GM19035 (cell line): ENCODE data around the gene NPAS3.

Source experiments
- ATAC-seq: cut with Tn5 transposase; IDR thresholded peaks from one replicate; pipeline ENCODE4 v1.9.1; 2021; ENCODE audit not compliant: unreplicated experiment

The NPAS3 gene

DNA sequence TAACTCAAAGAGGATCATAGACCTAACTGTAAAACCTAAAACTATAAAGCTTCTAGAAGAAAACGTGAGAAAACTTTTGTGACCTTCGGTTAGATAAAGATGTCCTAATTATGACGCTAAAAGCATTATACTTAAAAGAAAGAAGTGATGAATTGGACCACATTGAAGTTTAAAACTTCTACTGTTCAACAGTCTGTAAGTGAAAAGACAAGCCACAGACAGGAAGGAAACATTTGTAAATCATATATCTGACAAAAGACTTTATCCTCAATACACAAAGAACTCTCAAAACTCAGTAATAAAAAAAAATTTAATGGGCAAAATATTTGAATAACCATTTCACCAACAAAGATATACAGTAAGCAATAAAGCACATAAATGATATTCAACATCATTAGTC lies 667.9 kb downstream of the NPAS3 start:
- ATAC-seq = no peak

DNA sequence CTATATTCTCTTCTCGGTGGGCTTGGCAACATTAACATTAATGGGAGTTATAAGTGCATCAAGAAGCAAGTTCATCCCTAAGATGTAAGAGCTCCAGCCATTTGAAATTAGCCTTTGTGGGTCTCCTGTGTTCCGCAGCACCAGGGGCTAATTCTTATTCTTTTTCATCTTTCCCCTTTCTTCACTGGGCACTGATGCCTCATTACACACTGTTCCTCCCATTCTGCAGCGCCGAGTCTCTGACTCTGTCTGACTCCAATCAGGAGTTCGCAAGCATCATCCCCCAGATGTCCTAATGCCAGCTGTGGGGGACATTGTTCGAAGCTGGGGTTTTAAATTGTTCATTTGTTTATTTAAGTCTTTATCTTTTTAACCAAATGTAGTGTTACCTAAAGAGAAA lies 670.9 kb downstream of the NPAS3 start:
- no peak for ATAC-seq

DNA sequence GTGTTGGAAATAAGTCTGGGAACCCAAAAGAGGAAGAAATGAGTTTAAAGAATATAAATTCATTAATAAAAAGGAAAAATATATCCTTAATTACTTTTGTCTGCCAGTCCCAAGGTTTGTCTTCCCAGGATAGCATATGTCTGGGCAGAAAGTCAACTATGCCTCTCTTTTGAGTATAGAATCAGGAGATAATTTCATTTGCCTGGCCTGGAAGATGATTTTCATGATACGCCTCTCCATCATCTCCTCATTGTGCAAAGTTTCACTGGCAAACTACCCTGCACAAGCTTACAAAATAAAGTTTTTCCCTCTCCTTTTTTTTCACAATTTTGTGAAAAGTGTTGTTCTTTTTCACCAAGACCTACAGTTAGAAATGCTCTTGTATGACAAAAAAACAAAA lies 671.4 kb downstream of the NPAS3 start:
- no peak for ATAC-seq

DNA sequence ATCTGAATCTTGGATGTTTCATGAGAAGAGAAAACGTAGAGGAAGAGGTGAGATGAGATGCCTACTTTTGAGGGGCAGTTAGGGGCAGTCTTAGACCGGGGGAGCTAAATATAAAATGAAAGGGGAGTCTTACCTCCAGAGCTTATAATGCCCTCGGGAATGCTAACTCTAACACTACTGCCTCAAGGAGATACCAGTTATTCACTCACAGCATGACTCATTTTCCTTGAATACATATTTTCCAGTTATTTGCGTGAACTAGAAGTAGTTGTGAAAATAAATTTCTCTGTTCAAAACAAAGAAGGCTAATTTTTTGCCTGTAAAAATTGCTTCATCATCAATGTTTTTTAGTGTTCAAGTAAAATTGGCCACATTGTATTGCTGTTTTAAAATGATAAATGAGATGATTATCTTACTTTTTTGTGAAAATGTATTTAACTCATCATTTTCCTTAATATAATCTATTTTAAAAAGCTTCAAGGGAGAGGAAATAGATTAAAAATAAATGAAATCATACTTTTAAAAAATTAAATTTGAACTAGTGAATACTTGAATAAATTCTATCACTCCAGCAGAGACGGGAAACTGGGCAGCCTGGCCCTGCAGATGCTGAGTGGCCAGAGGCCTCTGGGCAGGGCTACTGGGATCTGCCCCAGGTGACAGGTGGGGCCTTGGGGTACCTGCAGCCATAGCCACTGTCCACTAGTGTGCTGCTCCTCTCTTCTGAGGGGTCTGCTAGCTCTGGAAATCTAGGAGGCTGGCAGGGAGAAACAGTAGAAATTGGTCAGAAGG lies 672.9 kb downstream of the NPAS3 start:
- no peak for ATAC-seq

DNA sequence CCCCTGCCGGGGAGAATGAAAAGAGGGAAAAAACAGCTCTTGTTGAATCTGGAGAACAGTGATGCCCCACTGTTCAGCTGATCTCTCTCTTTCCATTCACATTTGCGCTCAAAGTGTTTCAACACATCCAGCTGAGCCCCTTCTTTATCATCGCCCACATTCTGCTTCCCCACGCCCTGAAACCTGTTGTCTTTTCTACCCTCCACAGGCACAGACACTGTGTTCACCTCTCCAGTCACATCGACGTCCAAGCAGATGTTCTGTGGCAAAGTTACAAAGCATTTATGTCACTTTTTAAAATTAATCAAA lies 673.5 kb downstream of the NPAS3 start:
- ATAC-seq = no peak

DNA sequence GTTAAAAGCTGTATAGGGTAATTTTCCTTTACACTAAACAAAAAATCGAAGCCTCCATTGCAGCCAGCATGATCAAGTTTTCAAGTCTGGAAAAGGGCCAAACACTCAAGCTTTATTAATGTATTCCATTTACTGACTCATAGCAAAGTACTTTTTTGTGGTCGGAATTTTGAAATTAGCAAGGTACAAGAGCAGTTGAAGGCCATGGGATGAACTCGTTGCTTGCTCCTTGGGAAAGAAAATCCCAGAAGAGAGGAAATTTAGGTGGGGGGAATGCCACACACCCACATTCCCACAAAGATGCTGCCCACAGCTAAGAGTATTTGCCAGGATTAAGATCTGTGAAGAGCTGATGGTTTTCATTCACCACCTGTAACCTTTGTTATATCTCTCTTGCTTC lies 678.5 kb downstream of the NPAS3 start:
- ATAC-seq = no peak

DNA sequence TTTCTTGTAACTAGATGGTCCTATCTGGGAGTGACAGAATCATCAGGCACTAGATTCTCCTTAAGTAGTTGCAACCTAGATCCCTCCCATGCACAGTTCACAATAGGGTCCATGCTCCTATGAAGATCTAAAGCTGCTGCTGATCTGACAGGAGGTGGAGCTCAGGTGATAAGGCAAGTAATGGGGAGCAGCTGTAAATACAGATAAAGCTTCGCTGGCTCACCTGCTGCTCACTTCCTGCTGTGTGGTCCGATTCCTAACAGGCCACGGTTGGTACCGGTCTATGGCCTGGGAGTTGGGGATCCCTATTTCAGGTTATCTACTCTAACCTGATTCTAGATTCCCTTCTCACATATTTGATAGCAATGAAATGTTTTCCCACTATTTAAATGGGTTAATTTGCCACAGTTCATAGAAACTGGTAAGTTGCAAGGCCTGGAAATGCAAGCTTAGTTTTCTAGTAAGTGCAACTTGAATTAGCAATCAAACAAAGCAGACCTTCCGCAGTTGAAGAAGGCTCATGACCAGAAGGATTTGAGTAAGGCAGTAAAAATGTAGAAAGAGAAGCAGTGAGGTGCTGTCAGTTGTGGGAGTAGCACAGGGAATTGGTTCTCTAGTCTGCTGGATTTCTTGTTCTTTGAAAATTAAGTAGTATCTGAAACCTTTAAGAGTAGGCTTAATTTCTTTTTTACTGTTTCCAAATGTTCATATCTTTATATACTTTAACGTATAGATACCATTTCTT lies 679.9 kb downstream of the NPAS3 start:
- ATAC-seq = no peak

DNA sequence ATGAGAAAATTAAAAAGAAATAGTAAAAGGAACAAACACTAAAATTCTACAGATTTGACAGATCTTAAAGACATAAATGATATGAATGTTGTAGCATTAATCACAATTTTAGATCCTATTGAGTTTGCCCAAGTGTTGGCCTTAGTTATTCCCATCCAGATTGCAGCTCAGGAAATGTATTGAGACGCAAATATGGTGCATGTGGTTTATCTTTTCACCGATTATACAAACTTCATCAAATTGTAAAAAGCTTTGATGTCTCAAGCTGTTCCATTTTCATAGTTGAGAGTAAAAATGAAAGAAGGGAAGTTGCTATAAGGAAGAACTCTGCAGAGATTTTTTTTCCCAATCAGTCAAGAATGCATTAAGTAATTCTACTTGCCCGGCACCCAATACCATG lies 683.8 kb downstream of the NPAS3 start:
- ATAC-seq = no peak

DNA sequence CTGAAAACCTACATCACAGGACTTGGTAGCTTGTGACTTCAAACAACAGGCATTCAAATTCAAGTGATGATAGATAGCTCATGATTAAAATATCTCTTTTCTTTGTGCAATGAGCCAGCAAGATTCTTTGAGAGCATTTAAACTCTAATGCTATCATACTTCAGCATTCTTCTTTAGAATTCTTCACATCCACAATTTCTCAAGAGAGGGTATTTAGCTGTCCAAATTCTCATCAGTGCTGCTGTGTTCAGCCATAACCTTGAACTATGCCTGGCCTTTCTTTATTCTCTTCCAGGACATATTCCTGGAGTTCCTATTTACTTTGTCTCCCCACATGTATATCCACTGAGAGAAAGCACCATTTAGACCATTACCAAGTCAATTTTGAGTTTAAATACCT lies 691.1 kb downstream of the NPAS3 start:
- ATAC-seq = no peak

DNA sequence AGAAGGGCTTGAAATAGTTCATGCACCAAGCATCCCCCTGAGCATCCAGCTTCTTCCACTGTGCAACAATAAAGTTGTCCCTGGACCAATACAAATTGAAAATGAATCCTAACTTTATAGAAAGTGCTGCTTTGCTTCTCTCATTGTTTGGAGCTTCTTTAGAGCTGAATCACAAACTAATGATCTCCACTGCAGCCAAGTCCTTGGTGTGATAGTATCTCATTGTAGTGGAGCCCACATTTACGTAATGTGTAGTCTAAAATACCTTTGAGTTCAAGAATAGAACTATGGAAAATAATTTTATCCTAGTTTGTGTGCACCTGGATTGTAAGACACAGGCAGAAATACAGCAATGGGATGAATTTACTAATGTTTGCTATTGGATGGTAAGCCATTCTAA lies 692.3 kb downstream of the NPAS3 start:
- ATAC-seq = no peak

DNA sequence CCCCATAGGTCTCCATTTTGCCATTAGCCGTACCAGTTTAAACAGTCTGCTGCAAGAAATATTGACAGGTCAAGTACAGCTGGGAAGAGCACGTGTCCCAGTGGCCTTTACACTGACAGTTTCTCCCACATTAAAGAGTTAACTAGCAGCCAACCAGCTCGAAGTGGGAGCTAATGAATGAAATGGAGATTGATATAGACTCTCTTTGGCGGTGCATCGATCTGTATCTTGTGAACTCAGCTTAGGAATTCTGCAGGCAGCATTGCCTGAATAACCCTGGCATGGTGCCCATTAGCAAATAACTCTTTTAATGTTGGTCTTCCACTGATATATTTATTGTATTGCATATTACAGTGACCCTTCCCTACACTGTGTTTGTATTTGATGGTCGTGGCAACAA lies 692.8 kb downstream of the NPAS3 start:
- ATAC-seq = no peak

DNA sequence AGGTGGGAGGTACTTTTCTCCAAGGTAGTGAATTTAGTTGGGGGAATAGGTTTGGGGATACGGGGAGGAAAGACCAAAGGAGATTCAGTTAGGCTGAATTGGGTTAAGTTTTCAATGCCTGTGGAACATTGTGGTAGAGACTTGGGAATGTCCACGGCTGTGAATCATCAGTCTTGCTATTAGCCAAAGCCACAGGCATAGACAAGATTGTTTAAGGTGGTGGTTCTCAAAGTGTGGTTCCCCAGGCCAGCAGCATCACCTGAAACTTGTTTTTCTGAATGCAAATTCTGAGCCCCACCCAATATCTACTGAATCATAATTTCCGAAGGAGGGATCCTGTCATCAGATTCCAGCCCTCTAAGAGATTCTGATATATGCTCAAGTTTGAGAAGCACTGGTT lies 696.0 kb downstream of the NPAS3 start:
- ATAC-seq = no peak

DNA sequence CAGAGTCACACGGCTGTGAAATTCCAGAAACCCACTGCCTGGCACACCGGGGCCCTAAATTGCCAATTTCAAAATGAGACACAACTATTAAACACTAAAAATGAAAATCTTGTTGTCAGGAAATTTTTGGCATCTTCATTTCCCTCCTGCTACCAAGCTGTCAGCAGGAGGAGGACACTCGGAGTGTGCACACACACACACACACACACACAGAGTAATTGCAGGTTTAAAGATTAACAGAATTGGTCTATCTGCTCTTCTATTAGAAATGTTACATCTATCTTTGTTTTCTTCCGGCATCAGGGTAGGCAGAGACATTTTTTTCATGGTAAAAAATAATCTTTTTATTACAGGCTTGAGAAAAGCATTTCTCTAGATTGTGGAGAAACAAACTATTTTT lies 698.0 kb downstream of the NPAS3 start:
- ATAC-seq = no peak

DNA sequence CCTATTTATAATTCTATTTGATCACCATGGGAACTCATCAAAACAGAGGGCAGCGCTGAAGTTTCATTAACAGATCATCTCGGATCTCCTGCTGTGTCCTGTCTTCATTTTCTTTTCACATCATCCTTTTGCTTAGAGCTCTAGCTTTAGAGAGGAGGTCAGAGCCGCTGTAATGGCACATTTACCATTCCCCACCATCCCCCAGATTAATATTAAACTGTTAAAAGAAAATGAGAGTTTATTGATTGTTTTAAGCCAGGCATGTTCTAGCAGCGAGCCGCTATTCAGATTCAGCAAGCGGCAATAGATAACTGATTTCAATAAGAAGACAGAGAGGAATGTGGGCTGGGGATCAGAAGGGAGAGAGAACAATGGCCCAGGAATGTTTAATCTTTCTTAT lies 703.4 kb downstream of the NPAS3 start:
- ATAC-seq = no peak

DNA sequence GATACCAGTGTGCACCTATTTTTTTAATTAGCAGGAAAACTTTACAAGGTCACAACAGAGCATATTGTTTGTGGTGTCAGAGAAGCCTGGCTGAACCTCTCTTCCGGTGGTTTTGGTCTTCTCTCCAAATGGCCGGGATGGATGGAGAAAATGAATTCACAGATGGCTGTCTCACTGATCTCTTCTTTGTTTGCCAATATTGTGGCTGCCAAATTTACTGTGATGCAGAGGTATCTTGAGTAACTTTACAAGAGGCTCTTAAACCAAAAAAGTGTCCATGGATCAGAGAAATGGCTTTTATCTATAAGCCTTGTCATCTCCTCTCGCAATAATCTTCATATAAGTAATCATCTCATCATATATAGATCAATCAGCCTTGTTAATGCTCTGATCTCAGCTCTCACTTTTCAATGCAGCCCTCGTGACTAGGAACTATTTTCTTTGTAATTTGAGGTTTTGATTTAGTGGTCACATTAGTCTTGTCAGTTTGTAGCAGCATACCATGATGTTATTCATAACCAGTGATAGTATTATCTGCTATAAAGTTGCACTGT lies 704.1 kb downstream of the NPAS3 start:
- no peak for ATAC-seq

DNA sequence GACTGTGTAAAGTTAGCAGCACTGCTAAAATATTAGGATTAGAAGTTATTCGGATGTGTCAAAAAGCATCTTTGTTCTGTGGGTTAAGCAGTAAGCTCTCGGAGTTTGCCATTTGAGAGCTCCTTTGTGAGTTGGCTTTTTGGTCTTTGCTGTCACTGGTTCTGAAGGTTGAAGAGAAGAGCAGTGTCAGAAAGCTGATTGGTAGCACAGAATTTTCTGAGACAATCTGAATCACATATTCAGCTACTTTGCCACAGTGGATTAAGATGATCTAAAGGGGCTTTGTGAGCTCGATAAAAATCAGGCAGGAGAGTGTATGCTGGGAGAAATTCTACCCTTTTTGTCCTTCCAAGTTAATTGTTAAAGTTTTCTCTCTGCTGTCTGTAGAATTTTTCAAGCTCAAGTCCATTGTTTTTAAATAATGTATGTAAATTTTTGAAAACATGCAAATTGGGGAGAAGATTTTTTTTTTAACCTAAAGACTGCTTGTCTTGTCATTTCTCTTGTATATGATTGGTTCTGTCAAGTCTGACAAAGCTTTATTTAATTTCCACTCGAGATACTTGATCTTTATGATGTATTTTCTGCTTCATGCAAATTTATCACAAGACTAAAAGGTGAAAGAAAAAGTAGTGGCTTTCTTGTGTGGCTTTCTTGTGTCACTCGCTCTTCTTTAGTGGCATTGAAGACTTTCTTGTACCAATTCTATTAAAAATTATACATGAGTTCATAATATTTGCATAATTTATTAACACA lies 704.9 kb downstream of the NPAS3 start:
- ATAC-seq = no peak

DNA sequence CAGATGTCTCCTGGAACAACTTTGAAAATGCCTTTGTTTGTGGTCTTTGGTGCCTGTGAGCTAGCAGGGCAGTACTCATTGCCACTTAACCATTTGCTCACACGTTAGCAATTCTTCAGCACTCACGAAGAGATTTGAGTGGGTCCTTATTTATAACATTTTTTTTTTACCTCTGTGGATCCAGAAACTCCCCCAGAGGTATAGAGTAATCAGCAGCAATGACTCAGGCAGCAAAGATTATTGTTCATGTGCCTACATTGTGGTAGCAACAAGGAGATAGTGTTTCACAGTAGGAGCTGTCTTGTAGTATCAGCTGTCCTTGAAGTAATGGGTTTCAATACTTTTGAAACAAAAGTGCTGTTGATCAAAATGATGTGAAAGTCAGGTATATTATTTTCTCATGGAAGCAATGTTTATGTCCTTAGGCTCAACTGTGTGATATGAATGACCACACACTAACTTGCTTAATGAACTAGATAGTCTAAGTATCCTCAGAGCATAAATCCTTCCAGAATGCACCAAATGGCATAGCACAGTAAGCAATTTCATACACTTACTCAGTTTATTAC lies 708.1 kb downstream of the NPAS3 start:
- ATAC-seq = no peak

DNA sequence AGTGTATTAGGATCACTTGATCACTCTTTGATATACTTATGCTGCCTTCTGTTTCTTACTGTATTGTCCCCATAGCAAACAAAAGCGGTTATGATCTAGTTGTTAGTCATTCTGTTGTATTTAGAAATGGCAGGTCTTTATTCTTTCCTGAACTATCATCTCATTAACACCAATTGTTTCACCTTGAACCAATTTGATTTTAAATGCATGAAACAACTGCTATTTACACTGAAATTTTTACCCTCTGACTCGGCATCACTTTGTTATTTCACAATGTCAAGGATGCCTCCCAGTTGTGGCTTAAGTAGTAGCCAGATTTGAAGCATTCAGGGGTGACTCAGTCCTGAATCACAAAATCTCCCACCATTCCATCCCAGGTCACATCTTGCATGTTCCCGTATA lies 708.7 kb downstream of the NPAS3 start:
- ATAC-seq = no peak

DNA sequence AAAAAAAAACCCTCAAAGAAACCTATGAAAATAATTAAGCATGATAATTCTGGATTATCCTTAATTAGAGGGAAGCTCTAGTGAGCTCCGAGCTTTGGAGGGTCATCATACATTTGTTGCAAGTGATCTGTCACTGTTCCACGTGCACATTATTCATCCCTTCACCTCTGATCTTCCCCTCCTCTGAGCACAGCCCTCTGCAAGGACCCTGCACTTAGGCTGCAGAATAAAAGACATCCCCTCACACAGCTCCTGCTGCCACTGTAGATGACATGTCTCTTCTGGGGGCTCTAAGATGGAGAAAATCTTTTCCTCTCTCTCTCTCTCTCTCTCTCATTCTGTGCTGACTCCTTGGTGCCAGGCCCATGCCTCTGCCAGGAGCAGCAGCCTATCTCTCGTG lies 711.8 kb downstream of the NPAS3 start:
- no peak for ATAC-seq

DNA sequence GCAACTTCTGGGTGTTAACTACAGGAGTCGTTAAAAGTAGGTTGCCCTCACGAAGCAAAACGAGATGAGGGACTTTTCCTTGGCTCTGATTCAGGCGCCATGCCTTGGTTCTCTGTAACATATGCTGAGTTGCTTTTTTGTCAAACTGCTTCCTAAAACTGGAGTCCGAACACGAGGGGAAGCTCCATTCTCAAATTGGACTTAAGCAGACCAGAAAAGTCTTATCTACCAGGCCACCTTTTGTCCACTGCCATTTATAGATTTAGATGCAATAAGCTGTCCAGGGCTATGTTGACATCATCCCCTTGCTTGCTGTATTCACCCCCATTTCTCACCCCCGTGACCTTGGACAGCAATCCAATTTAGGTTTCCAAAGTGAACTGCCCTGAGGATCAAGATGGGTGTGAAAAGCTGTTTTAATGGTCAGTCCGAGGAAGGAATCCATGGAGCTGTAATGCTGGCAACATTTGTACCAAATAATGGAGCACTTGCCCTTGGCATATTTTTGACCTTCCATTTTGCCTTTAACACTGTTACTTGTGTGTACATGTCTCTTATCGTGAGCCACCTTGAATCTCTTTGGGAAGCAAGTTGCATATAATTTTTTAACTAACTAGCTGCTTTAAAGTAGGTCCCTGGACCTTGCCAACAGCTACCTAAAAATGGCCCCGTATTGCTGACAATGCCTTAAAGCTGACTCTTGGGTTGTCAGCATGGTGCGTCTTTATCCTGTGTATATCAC lies 714.1 kb downstream of the NPAS3 start:
- no peak for ATAC-seq

DNA sequence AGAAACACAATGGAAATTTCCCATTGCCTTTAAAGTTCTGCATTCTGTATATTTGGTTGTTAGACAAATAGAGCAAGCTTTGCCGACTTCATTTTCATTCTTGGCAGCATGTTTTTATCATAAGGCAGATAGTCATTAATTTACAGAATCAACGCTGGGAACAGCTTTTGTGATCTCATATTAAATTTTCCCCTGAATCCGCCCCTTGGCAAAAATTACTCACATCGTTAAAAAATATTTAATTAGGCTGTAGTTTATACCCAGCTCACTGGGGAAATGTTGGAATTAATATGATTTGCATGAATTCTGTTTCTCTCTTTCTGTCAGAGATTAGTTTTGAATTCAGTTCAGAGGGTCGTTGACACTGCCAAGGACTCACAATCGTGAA lies 714.6 kb downstream of the NPAS3 start:
- ATAC-seq = no peak
